ENCODE data around the gene UBE2H. TPM values are rescaled to one million over a fixed set of nuclear protein-coding genes. Genes with fewer than 3 reads are reported as not detected.
A peak's percentile ranks its signal among the peaks of the same experiment; 100 is the strongest.

UBE2H gene
- total RNA-seq, 6 donors from 2014 or later: 60.5 to 138 (median 65.4) TPM

DNA sequence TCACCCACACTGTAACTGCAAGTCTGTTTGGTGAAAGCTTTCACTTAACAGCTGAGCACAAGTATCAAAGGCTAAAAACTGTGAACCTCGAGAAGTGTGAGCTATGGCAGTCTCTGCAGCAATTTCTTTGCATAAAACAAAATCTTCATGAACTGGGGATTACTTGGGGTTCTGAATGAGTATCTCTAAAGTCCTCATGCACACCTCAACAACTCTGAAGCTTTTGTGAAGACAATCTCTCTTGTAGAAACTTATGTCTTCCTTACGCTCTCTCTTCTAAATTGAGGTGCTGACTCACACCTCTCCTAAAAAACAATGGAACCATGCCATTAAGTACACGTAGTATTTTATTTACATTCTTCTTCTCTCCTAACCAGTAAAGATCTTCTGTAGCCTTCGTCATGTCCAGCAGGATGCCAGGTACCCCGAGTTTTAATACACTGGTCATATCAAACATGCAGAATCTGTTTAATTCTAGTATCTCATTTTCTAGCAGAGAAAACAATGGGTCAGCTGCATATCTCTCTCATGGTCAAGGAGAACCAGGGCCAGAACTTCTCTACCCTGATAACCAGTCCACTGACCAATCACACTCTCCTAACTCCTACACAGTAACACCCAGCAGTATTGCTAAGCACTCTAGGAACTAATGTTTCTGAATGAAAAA, 76.9 kb downstream of the UBE2H start:
- ATAC-seq (ENCODE audit: low FRiP score in 2 of 2): peak in 1 of 2 donors; percentile 38
- no peak overlapping the region for H3K27ac ChIP-seq
- no peak overlapping the region for H3K4me3 ChIP-seq

DNA sequence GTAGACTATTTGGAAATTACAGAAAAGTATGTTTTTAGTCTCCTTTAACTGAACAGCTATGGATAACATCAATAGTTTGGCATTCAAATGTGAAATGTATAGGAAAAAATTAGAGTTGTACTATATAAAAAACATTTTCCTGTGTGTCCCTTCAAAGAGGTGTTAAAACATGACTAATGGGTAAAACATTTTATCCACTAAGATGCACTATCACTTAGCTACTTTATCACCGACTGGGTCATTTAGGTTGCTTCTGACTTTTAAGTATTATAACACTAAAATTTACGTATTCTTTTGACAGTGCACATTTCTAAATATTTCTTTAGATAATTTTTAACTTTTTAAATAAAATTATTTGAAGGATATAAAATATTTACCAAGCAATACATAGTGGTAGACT, 77.6 kb downstream of the UBE2H start:
- H3K27me3 ChIP-seq: no peaks in the 10 kb centered on the region
- peaks cover 0 to 25% (median 5%) of the 10 kb centered on the region in 4 donors for H3K36me3 ChIP-seq
- no peak overlapping the region for H3K4me3 ChIP-seq
- 85 to 94% methylated on average over 2 of the region's 2 CpGs for WGBS, 2 donors
- peaks cover 7 to 34% (median 27%) of the 10 kb centered on the region in 4 donors for H3K4me1 ChIP-seq
- no peak for ATAC-seq (ENCODE audit: low FRiP score in 2 of 2)
- no peak overlapping the region for H3K27ac ChIP-seq
- no peak for DNase-seq
- no peak for TF ChIP-seq POLR2AphosphoS5 (IDR thresholded peaks at IDR 0.05)
- no peak for TF ChIP-seq POLR2A (IDR thresholded peaks at IDR 0.05)
- TF ChIP-seq, protein P1, sequence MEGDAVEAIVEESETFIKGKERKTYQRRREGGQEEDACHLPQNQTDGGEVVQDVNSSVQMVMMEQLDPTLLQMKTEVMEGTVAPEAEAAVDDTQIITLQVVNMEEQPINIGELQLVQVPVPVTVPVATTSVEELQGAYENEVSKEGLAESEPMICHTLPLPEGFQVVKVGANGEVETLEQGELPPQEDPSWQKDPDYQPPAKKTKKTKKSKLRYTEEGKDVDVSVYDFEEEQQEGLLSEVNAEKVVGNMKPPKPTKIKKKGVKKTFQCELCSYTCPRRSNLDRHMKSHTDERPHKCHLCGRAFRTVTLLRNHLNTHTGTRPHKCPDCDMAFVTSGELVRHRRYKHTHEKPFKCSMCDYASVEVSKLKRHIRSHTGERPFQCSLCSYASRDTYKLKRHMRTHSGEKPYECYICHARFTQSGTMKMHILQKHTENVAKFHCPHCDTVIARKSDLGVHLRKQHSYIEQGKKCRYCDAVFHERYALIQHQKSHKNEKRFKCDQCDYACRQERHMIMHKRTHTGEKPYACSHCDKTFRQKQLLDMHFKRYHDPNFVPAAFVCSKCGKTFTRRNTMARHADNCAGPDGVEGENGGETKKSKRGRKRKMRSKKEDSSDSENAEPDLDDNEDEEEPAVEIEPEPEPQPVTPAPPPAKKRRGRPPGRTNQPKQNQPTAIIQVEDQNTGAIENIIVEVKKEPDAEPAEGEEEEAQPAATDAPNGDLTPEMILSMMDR (IDR thresholded peaks at IDR 0.05): no peak
- TF ChIP-seq EP300 (IDR thresholded peaks at IDR 0.05): no peak
- no peaks in the 10 kb centered on the region for H3K9me3 ChIP-seq

More for the DNA sequence above, 76.9 kb downstream of the UBE2H start:
- peaks cover 7 to 34% (median 27%) of the 10 kb centered on the region in 4 donors for H3K4me1 ChIP-seq
- WGBS, 2 donors: 58 to 80% methylated on average over 5 of the region's 5 CpGs
- H3K9me3 ChIP-seq: no peaks in the 10 kb centered on the region
- H3K36me3 ChIP-seq: peaks cover 0 to 32% (median 7%) of the 10 kb centered on the region in 4 donors
- TF ChIP-seq POLR2AphosphoS5 (IDR thresholded peaks at IDR 0.05): no peak
- TF ChIP-seq POLR2A (IDR thresholded peaks at IDR 0.05): no peak
- TF ChIP-seq, protein P1 (IDR thresholded peaks at IDR 0.05): no peak
- TF ChIP-seq EP300 (IDR thresholded peaks at IDR 0.05): no peak
- H3K27me3 ChIP-seq: no peaks in the 10 kb centered on the region
- no peak for DNase-seq

- Histone ChIP-seq H3K4me3 (no peak overlapping the region), H3K36me3 (peaks cover 0 to 23% (median 5%) of the 10 kb centered on the region in 4 donors), H3K27me3 (no peaks in the 10 kb centered on the region), H3K27ac (no peak overlapping the region), H3K9me3 (no peaks in the 10 kb centered on the region), H3K4me1 (peaks cover 7 to 34% (median 27%) of the 10 kb centered on the region in 4 donors)
- 78 to 84% methylated on average over 4 of the region's 4 CpGs for WGBS, 2 donors
- TF ChIP-seq, protein P1 (IDR thresholded peaks at IDR 0.05): no peak
- TF ChIP-seq POLR2A (IDR thresholded peaks at IDR 0.05) (no peak), EP300 (IDR thresholded peaks at IDR 0.05) (no peak), POLR2AphosphoS5 (IDR thresholded peaks at IDR 0.05) (no peak)
- ATAC-seq (ENCODE audit: low FRiP score in 2 of 2) (no peak), DNase-seq (no peak)
Observed at GRCh38 chr7:129874722-129875121, 78.0 kb downstream of the UBE2H start.

- H3K4me1 ChIP-seq: peaks cover 0 to 21% (median 13%) of the 10 kb centered on the region in 4 donors
- no peak overlapping the region for H3K4me3 ChIP-seq
- no peaks in the 10 kb centered on the region for H3K27me3 ChIP-seq
- 94 to 100% methylated on average over 5 of the region's 5 CpGs for WGBS, 2 donors
- TF ChIP-seq EP300 (IDR thresholded peaks at IDR 0.05) (no peak), POLR2AphosphoS5 (IDR thresholded peaks at IDR 0.05) (no peak), POLR2A (IDR thresholded peaks at IDR 0.05) (no peak)
- TF ChIP-seq, protein P1 (IDR thresholded peaks at IDR 0.05): no peak
- peaks cover 0 to 9% (median 3%) of the 10 kb centered on the region in 4 donors for H3K36me3 ChIP-seq
- ATAC-seq (ENCODE audit: low FRiP score in 2 of 2) (no peak), DNase-seq (no peak)
- H3K9me3 ChIP-seq: no peaks in the 10 kb centered on the region
- H3K27ac ChIP-seq: no peak overlapping the region
Observed at GRCh38 chr7:129872054-129872453, 80.7 kb downstream of the UBE2H start.

GRCh38 chr7:129870668-129871067, 82.1 kb downstream of the UBE2H start:
- DNase-seq (no peak), ATAC-seq (ENCODE audit: low FRiP score in 2 of 2) (no peak)
- Histone ChIP-seq H3K4me1 (peaks cover 10 to 19% (median 12%) of the 10 kb centered on the region in 4 donors), H3K27ac (no peak overlapping the region), H3K36me3 (peaks cover 0 to 9% (median 3%) of the 10 kb centered on the region in 4 donors), H3K9me3 (no peaks in the 10 kb centered on the region), H3K27me3 (no peaks in the 10 kb centered on the region), H3K4me3 (no peak overlapping the region)
- TF ChIP-seq POLR2A (IDR thresholded peaks at IDR 0.05) (no peak), POLR2AphosphoS5 (IDR thresholded peaks at IDR 0.05) (no peak), EP300 (IDR thresholded peaks at IDR 0.05) (no peak)
- TF ChIP-seq, protein P1 (IDR thresholded peaks at IDR 0.05): no peak
- WGBS, 2 donors: 93 to 98% methylated on average over 4 of the region's 4 CpGs

All from upper lobe of left lung (tissue), 6 donors.